Epithelial cell of proximal tubule (primary cell): ENCODE data around the gene GLS. TPM values are rescaled to one million over a fixed set of nuclear protein-coding genes. Genes with fewer than 3 reads are reported as not detected.

Source experiments
- DNase-seq: peaks from one replicate; pipeline ENCODE4 v3.0.0-alpha.2; 2011; ENCODE audit warnings: low read depth
- H3K4me3 ChIP-seq: 2 replicates; pipeline ENCODE4 v1.5.1; 2011; ENCODE audit warnings: low read depth, mild to moderate bottlenecking, low read length
- CTCF ChIP-seq: conservative IDR thresholded peaks from 2 replicates; pipeline ENCODE4 v1.5.1; 2012; ENCODE audit warnings: low read depth, mild to moderate bottlenecking, low read length
- total RNA-seq: library from RNA; depleted of rRNA; stranded (reverse); fragments of >200 nt; gene quantifications from 2 replicates; pipeline ENCODE4 v1.2.3, GENCODE V29; 2015

GLS gene
- total RNA-seq, 1 donor from 2014 or later, result 246 TPM

- no peak for TF ChIP-seq CTCF
- H3K4me3 ChIP-seq, result no peak overlapping the region
- DNase-seq, result no peak
Observed at GRCh38 chr2:190970160-190970559, 89.5 kb downstream of the GLS start.

GRCh38 chr2:190970873-190971506 is 90.4 kb downstream of the GLS start:
- no peak for TF ChIP-seq CTCF
- DNase-seq, result no peak
- H3K4me3 ChIP-seq, result no peak overlapping the region

DNA sequence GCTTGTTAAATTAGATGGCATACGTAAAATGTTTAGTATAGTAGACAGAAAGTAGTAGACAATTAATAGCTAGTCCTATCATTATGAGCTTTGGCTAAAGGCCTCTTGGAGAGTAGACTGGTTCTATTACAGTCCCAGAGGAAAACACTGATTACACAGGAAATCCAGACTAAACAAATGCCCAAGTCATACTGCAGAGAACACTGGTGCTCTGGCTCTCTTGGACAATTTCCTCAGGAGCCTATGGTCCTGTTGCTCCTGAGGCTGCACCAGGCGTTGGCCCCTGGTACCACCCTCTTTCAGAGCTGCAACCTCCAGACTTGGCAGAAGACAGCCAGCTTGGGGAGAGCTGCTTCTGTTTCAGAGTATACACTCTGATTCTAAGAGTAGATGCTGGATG is 91.6 kb downstream of the GLS start:
- no peak overlapping the region for H3K4me3 ChIP-seq
- no peak for DNase-seq
- TF ChIP-seq CTCF, result no peak

- H3K4me3 ChIP-seq, result no peak overlapping the region
- TF ChIP-seq CTCF, result no peak
- no peak for DNase-seq
Observed at GRCh38 chr2:190972846-190973245, 92.2 kb downstream of the GLS start.

DNA sequence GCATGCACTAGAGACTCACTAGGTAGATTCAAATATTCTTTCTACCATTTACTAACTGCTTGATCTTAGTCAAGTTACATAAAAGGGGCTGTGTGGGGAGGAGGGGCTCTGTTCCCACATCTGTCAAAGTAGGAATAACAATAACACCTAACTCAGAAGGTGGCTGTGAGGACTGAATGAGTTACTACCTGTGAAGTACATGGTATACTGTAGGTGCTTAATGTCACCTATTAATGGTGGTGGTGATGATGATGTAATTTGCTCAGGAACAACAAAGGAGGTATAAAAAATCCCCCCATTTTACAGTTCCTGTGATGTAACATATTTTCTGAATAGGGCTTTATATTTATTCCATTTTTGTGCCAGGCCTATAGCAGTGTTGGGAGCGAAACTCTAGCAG is 92.6 kb downstream of the GLS start:
- no peak overlapping the region for H3K4me3 ChIP-seq
- no peak for DNase-seq
- TF ChIP-seq CTCF, result no peak

DNA sequence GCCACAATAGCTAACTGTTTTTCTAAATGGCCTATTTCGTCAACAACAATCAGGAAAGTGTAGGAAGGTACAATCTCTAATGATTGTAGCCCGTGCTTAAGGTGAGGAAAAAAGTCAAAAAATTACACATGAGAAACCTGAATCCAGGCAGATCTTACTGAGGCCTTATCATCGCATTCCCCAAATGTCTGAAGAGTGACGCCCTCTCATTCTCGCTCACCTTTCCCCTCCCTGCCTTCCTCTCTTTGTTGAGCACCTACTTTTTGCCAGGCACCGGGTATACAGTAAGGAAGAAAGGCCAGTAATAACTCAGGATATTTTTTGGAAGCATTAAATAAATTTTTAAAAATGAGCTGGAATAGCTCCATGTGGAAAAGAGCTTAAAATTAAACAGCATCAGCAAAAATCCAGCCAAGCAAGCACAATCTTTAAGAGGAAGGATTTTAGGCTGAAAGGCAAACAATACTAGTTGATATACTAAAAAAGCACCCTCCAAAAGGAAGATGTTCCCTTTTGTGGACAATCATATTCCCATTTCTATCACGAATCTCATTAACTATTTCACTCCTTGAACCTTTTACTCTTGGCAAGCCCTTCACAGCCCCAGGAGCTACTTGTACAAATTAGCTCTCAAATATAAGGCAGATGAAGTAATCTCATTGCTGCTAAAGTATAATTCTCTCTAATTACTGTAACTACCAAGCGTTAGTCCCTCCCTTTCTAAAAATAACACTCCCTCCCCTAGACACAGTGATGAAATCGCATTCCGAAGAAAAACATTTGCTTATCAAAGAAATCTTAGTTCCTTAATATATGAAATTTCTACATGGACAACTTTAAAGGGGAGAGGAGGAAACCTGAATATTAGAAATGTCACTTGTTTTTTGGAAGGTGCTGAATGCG is 93.4 kb downstream of the GLS start:
- no peak overlapping the region for H3K4me3 ChIP-seq
- TF ChIP-seq CTCF, result no peak
- no peak for DNase-seq
